PC-3 (cell line): ENCODE measurements around the gene ZNF814.

ENCODE experiments used
- CTCF ChIP-seq: fragments of 300-600 bp; sonication (generic); conservative IDR thresholded peaks from 2 replicates; pipeline ENCODE4 v1.5.1; 2017; ENCODE audit warnings: antibody characterized with exemption, low read depth, mild to moderate bottlenecking, low read length
- EZH2 ChIP-seq: fragments of 300-600 bp; sonication (generic); IDR thresholded peaks from one replicate; pipeline ENCODE4 v1.6.1; 2017; ENCODE audit warnings: antibody characterized with exemption, mild to moderate bottlenecking, low read length; ENCODE audit not compliant: unreplicated experiment

GRCh38 chr19:57814505-57815246, 74.2 kb downstream of the ZNF814 start, which contains the start of gene ZNF552:
- no peak for TF ChIP-seq EZH2
- TF ChIP-seq CTCF: no peak
